Activated CD8-positive, alpha-beta memory T cell treated with anti-CD3 and anti-CD28 coated beads for 4 hours (primary cell): Measurements from ENCODE around the gene CETP.
"Not testable (repeated sequence)": the region's sequence is repeated elsewhere in the genome, so short reads cannot be mapped to it uniquely, and the experiment has no call there.

Experiments used
- DNase-seq, 2 donors: peaks; one replicate each; pipeline ENCODE4 v3.0.0-alpha.2; 2020; ENCODE audit warnings: low read depth in 2 of 2

CETP gene

GRCh38 chr16:56933828-56934598 is 27.7 kb upstream of the CETP start:
- no peak for DNase-seq

DNA sequence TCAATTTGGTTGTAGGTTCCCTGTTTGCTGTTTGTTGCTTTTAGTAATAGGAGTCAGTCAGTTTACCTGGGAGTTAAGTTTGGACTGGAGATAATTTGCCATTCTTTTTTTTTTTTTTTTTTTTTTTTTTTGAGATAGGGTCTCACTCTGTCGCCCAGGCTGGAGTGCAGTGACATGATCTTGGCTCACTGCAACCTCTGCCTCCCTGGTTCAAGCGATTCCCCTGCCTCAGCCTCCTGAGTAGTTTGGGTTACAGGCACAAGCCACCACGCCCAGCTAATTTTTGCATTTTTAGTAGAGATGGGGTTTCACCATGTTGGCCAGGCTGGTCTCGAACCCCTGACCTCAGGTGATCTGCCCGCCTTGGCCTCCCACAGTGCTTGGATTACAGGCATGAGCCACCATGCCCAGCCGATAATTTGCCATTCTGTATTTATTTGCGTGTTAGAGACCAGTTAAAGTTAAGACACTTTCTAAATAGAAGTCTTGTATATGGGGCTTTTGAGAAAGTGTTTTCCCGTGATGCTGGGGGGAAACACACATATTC is 27.1 kb upstream of the CETP start:
- DNase-seq, result not testable (repeated sequence)

GRCh38 chr16:56935201-56935600 is 26.5 kb upstream of the CETP start:
- DNase-seq, result no peak

- no peak for DNase-seq
Measured at GRCh38 chr16:56936491-56936890, 25.3 kb upstream of the CETP start.

DNA sequence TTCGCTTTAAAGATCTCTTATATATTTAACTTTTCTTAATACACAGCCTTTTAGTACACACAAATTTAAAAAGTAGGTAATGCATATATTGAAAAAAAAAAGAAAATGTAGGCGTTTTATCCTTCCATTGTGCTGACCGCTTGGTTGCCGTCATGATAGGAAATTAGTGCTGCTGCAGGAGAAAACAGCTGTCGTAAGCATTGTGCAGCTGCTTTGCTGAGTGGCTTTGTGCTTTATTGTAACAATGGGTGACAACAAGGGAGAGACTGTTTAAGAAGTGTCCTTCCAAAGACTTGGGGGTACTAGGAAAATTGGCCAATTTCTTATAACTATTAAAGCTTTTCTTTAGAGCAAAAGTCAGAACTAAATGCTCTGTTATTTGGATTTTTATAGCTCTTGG is 24.8 kb upstream of the CETP start:
- DNase-seq, result no peak

DNA sequence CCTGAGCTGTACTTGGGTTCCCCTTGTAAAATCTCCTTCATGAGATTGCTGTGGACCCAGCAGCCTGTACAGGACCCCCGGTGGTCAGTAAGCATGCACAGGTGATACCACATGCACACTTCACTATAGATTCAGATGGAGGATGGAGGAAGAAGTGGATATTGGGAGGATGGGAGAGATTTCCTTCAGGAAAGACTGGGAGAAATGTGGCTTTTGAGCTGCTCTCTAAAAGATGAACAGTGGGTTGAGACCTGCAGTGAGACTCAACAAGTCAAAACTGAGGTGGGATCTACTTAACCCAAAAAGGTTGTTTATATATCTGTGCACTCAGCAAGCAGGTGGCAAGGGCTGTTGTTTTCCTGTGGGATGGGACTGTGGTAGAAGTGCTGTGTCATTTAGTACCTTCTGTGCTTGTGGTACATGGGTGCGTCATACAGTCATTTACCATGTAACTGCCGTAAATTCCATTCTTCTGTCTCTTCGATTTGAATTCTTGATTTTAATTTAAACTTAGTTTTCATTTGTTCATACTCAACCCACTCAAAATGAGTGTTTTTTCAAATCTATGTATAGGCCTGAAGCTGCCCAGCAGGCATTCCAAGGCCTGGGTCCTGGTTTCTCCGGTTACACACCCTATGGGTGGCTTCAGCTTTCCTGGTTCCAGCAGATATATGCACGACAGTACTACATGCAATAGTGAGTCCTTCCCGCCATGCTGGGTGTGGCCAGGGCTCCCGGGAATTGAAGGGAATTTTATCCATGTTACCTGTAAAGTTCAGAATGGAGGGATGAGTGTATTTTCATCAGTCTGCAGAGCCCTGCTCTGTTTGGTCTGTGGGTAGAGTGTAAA is 22.9 kb upstream of the CETP start:
- DNase-seq, result no peak

- DNase-seq, result no peak
Measured at GRCh38 chr16:56939801-56940200, 21.9 kb upstream of the CETP start.

GRCh38 chr16:56941092-56941491 is 20.7 kb upstream of the CETP start:
- no peak for DNase-seq

DNA sequence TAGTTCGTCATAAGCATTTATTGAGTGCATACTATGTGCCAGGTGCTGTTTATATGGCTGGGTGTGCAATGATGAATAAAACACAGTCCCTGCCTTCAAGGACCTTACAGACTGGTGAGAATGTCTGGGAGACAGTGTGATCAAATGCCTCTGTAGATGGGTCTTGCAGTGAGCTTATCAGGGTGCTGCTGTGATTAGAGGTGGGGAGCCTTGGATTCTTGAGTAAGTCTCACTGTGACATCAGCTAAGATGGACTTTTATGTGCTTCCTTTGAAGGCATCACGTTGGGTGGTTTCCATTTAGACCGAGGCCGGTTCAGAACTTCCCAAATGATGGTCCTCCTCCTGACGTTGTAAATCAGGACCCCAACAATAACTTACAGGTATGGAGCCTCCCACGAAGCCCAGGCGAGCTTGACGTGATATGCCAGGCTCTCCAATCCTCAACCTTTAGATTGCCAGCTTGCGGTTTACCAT is 19.9 kb upstream of the CETP start:
- no peak for DNase-seq

DNA sequence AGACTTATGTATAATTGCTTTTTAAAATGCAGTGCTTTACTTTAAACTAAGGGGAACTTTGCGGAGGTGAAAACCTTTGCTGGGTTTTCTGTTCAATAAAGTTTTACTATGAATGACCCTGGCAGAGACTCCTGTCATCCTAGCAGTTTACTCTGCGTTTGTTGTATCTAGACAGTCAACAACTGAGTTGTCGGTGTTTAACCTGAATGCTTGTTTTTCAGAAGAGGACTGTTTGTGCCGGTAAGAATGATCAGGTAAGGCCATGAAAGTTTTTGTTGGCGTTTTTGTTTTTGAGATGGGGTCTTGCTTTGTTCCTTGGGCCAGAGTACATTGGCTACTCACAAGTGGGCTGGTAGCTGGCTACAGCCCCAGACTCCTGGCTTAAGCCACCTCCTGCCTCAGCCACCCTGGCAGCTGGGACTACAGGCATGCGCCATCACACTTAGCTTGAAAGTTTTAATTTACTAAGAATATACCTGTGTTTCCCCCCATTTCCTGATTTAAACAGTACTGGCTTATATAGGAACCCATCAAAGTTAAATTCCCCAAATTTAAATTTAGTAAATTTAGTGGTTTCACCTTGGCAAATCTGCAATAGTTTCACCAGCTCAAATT is 17.9 kb upstream of the CETP start:
- DNase-seq, result no peak

- DNase-seq, result no peak
Measured at GRCh38 chr16:56944954-56945839, 16.6 kb upstream of the CETP start.

GRCh38 chr16:56945847-56946527 is 15.8 kb upstream of the CETP start:
- DNase-seq, result no peak

DNA sequence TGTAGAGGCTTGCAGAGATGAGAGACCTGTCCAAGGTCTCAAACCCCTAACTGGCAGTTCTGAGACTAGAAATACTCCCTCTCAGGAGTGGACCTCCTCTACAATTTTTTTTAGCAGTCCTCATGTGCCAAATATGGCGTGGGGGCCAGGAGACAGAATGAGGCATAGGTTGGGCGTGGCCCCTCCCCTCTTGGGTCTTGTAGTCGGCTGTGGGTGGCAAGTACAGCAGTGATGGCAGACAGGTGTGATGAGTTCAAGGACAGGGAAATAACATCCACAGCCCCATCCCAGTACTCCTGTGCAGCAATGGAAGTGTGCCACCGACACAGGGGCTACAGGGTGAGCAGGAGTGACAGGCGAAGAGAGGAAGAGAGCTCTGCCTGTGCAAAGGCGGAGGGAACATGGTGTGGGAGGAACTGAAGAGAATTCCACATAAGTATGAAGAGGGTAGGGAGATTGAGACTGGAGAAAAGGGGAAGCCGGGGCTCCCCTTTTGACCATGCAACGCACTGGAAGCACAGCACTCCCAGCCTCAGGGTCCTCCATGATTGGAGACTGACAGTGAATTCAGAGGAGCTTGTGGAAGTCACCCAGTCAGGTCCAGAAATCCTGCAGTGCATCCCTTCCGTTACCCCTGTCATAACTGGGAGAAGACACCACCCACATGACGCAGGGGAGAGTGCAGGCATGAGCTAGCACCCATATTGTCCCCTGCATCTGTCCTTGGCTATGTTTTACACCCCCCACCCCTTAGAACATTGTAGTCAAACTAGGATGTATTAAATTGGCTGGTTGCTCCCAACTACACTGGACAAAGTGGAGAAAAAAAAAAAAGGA is 14.8 kb upstream of the CETP start:
- no peak for DNase-seq

GRCh38 chr16:56947604-56947995 is 14.2 kb upstream of the CETP start:
- DNase-seq, result no peak

DNA sequence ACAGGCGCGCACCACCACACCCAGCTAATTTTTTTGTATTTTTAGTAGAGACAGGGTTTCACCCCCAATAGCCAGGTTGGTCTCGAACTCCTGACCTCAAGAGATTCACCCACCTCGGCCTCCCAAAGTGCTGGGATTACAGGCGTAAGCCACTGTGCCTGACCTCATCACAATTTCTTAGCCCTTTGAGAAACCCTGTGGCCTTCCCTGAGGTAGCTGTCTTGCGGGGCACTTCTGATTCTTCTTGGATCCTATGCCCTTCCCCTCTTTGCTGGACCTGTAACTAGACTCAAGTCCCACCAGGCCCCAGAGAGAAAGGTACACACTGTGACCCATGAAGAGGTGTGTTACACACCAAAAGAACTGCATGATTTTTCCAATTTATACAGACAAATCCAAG is 13.5 kb upstream of the CETP start:
- DNase-seq, result no peak

- DNase-seq, result no peak
Measured at GRCh38 chr16:56950051-56950450, 11.7 kb upstream of the CETP start.

DNA sequence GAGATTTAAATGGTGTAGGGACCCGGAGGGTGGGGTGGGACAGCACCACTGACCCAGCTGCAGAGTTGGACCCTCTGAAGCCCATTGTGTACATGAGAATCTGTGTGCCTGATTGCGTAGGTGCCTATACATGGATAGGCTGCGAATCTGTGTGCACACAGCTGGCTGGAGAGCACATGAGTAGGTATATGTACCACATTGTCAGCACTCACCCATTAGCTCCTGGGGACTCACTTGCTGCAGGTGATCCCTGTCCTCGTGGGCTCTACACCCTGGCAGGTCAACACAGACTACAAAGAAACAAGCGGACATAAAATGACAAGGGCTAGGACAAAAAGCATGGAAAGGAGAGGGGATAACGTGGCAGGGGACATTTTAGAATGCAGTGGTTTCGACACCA is 11.3 kb upstream of the CETP start:
- DNase-seq, result no peak

- DNase-seq, result peak in 1 of 2 donors; percentile 23
Measured at GRCh38 chr16:56950881-56951771, 10.6 kb upstream of the CETP start.

DNA sequence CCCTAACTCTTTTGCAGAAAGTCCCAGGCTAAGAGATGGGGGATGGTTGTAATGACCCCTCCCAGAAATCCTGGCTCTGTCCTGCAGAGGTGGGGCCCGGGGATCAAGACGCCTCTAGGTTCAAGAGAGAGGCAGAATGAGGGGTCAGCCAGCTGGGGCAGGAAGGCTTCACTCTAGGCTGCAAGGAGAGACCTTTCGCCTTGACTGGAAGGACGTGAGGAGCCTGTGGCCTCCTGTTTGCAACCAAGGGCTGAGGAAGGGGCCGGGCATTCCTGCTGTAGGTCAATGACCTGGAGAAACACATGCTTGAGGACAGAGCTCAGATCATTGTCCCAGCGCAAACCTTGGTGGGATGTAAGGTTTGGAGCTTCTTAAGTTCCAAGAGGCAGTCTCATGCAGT is 8.7 kb upstream of the CETP start:
- no peak for DNase-seq
